Prostate gland (tissue), 2 donors: ENCODE data around the gene FGGY.

Source experiments
- CTCF ChIP-seq, 4 experiments: fragments of 200-600 bp in 2 of 4; fragments of 450-650 bp in 2 of 4; sonication (generic) in 2 of 4; IDR thresholded peaks; 1 replicate in 3 of 4; 2 replicates in 1 of 4; pipeline ENCODE4 v1.5.1; 2016 to 2019; ENCODE audit warnings: antibody characterized with exemption in 4 of 4, mild to moderate bottlenecking in 2 of 4, moderate library complexity in 2 of 4
- POLR2AphosphoS5 ChIP-seq: sonication (generic); formaldehyde crosslinking; IDR thresholded peaks from one replicate; pipeline ENCODE4 v1.6.1; 2017; ENCODE audit warnings: antibody characterized with exemption

GRCh38 chr1:59569198-59569597, 272.3 kb downstream of the FGGY start:
- TF ChIP-seq CTCF (IDR thresholded peaks at IDR 0.05) (no peak), POLR2AphosphoS5 (no peak)
